ENCODE data around the gene HYDIN. TPM values are rescaled to one million over a fixed set of nuclear protein-coding genes. Genes with fewer than 3 reads are reported as not detected.

The HYDIN gene
- total RNA-seq, 4 donors from 2014 or later, result 0.72 to 4.3 (median 1.2) TPM

DNA sequence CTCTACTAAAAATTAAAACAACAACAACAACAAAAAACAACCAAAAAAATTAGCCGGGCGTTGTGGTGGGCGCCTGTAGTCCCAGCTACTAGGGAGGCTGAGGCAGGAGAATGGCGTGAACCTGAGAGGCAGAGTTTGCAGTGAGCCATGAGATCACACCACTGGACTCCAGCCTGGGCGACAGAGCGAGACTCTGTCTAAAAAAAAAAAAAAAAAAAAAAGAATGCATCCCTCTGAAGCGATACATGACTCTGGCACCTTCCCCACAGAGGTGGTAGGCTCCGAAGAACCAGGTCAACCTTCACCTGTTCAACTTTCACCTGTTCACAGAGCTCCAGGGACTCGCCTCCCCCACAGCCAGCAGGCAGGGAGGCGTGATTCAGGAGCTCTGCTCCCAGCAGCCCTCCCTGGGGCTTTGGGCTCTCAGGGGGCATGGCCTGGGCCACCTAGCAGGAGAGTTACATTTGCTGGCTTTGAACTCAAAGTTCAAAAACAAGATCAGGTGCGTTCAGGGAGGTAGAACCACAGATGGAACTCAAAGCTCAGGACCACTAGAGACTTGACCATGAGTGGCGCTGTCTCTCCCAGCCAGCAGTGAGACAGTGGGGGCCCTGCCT, 435.1 kb downstream of the HYDIN start:
- no peak for ATAC-seq (ENCODE audit: low FRiP score)
- TF ChIP-seq, protein P1, sequence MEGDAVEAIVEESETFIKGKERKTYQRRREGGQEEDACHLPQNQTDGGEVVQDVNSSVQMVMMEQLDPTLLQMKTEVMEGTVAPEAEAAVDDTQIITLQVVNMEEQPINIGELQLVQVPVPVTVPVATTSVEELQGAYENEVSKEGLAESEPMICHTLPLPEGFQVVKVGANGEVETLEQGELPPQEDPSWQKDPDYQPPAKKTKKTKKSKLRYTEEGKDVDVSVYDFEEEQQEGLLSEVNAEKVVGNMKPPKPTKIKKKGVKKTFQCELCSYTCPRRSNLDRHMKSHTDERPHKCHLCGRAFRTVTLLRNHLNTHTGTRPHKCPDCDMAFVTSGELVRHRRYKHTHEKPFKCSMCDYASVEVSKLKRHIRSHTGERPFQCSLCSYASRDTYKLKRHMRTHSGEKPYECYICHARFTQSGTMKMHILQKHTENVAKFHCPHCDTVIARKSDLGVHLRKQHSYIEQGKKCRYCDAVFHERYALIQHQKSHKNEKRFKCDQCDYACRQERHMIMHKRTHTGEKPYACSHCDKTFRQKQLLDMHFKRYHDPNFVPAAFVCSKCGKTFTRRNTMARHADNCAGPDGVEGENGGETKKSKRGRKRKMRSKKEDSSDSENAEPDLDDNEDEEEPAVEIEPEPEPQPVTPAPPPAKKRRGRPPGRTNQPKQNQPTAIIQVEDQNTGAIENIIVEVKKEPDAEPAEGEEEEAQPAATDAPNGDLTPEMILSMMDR (IDR thresholded peaks at IDR 0.05), result no peak

DNA sequence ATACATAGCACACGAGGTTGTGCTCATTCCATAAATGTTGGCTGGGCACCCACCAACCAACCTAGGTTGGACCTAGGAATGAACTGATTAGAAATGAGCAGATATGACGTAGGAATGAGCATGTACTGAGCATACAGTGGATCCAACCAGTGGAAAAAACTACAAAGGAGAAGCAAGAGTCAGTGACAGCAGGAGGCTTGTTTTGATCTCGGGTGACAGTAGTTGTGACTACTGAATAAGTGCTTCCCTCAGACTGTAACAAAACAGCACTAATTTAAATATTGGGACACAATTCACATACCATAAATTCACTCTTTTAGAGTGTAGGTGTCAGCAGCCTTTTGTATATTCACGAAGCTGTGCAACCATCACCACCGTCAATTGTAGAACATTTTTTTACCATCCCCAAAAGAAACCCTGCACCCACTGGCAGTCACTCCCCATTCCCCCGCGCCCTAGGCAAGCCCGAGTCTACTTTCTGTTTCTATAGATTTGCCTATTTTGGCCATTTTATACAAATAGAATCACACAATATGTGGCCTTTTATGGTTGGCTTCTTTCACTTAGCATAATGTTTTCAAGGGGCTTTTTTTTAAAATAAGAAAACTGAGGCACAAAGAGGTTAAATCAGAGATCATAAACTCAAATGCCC, 436.5 kb downstream of the HYDIN start:
- TF ChIP-seq, protein P1 (IDR thresholded peaks at IDR 0.05), result no peak
- ATAC-seq (ENCODE audit: low FRiP score), result no peak
- DNase-seq (ENCODE audit: low spot score), result no peak

More for the DNA sequence above, 435.1 kb downstream of the HYDIN start:
- DNase-seq (ENCODE audit: low spot score), result no peak

DNA sequence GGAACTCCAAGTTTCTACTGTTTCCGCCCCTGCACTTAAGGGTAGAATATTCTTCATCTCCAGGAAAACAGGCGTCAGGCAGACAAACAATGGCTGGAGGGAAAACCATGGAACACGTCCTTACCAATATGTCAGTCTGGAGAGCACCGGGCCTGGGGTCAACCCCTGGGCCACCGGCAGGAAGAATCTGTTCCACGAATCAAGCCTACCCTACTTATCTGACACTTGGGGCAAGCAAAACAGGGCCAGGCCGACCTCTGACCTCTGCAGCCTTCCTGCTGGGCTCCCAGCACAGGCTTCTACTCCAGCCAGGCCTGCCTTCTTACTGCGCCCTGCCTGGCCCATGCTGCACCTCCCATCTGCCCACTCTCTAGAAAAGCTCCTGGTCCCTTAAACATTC, 439.7 kb downstream of the HYDIN start:
- no peak for ATAC-seq (ENCODE audit: low FRiP score)
- TF ChIP-seq, protein P1 (IDR thresholded peaks at IDR 0.05), result no peak

DNA sequence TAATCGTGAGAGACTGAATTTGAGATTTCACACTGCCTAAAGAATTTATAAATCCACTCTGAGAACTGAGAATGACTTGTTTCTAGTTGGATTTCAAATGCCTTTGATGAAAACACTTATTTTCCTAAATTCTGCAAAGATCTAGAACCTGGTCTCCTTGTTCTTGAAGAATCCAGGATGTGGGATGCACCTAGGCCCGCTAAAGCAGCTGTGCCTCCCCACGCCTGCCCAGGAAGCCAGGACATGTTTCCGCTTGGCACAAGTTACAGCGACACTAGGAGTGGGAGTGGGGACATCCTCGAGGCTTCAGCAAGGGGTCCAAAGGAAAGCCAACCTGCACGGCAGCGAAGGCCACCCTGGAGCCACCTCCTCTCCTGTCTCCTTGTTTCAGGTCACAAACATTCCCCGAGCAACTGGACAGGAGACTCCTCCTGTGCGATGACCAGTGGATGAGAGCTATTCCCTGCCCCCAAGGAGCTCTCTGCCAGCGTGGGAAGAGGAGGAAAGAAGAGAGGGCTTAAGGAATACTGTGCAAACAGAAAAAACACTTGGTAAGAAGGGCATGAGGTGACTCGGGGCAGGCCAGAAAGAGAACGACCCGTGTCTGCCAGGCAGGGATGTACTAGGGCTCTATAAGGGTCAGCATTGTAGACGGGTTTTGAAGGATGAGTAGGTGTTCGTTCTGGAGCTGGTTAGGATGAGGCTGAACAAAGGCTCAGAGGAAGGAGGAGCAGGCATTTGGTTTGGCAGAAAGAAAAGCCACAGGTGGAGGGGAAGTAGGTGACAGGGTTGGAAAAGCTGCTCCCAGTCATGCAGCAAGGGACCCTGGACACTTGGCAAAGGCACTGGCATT, 440.7 kb downstream of the HYDIN start:
- TF ChIP-seq, protein P1 (IDR thresholded peaks at IDR 0.05), result no peak
- DNase-seq (ENCODE audit: low spot score) (no peak), ATAC-seq (ENCODE audit: low FRiP score) (no peak)

More for the DNA sequence above, 439.7 kb downstream of the HYDIN start:
- no peak for DNase-seq (ENCODE audit: low spot score)

DNA sequence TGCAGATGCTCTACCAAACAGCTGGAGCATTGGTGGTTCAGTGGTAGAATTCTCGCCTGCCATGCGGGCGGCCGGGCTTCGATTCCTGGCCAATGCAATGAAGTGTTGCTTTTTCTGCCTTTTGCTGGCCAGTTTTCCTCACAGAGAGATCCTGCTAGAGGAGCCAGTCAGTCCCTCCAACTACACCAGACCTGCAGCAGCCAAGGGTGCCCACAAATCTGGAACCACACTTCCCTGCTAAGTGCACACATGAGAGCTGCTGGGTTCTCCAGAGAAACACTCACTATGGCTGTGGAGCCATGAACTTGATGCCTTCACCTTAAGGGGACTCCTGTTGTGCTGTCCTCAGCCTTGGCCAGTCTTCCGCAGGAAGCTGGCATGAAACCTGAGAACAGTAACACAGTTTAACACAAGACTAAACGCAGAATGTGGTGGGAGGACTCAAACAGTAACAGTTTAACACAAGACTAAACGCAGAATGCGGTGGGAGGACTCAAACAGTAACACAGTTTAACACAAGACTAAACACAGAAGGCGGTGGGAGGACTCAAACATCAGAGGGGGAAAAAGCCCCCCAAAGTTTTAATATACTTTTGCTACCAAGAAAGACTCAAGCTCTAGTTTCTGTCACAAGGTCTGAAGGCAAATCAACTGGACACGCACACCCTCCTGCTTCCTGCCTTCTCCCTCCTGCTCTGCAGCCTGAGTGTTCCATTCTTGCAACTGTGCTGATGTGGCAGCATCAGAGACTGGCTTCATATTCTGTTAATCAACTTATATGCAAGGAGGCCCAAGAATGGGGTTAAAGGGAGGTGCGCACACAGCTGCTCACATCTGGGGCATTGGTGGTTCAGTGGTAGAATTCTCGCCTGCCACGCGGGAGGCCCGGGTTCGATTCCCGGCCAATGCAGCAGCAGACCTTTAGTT, 441.6 kb downstream of the HYDIN start:
- DNase-seq (ENCODE audit: low spot score) (peak; percentile 59), ATAC-seq (ENCODE audit: low FRiP score) (no peak)
- TF ChIP-seq, protein P1 (IDR thresholded peaks at IDR 0.05), result no peak

DNA sequence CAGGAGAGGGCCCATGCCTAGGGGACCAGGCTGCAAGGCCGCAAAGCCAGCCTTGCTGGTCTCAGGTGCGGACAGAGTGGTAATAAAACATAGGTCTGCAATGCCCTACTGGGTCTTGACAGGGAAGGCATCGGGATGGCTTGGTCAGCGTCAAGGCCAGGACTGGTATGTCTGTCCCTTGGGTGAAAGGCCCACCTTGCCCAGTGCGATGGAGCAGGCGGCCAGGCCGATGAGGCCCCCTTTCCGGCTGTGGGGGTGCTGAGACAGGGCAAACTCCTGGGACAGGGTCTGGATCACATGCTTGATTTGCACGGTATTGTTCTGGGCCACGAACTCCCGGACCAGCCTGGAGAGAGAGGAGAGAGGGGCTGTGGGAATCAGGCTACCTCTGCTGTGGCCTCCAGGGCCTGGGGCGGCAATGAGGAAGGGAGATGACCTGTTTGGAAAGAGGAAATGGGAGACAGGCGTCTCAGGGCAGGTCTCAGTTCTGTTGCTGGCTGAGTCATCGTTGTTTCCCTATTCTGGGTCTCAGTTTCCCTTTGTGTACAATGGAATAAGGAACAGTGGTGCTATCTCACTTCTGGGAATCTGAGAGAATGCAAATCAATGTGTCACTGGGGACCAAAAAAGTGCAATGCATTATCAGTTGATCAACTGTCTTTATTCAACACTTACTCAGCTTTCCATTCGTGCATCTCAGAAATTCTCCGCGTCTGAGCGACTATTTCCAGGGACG, 444.3 kb downstream of the HYDIN start:
- TF ChIP-seq, protein P1 (IDR thresholded peaks at IDR 0.05), result no peak
- no peak for DNase-seq (ENCODE audit: low spot score)
- no peak for ATAC-seq (ENCODE audit: low FRiP score)
